Erythroblast (primary cell): ENCODE results near the gene PEX3.

Source experiments
- GATA1 ChIP-seq: IDR thresholded peaks from 2 replicates; pipeline ENCODE4 v1.6.1; 2011; ENCODE audit warnings: low read depth, mild to moderate bottlenecking, control low read depth, low read length, moderate library complexity
- POLR2A ChIP-seq: IDR thresholded peaks from 2 replicates; pipeline ENCODE4 v1.6.1; 2011; ENCODE audit warnings: mild to moderate bottlenecking, low read length

DNA sequence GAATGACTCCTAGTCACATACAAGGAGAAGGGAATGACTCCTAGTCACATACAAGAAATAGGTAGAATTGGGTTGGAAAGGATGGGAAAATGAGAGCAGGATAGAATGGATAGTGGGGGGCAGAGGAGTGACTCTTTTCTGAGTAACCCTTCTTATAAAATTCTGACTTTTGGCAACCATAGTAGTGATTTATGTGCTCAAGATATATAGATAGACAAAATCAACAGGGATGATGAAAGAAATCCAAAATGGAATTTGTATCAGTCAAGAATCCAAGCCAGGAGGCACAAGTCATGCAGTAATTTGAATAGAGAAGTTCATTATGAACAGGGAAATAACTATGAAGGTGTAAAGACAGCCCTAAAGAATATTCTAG is 41.8 kb upstream of the PEX3 start:
- no peak for TF ChIP-seq POLR2A
- TF ChIP-seq GATA1: no peak
